ENCODE results near the gene BYSL.

- TF ChIP-seq, protein P1, sequence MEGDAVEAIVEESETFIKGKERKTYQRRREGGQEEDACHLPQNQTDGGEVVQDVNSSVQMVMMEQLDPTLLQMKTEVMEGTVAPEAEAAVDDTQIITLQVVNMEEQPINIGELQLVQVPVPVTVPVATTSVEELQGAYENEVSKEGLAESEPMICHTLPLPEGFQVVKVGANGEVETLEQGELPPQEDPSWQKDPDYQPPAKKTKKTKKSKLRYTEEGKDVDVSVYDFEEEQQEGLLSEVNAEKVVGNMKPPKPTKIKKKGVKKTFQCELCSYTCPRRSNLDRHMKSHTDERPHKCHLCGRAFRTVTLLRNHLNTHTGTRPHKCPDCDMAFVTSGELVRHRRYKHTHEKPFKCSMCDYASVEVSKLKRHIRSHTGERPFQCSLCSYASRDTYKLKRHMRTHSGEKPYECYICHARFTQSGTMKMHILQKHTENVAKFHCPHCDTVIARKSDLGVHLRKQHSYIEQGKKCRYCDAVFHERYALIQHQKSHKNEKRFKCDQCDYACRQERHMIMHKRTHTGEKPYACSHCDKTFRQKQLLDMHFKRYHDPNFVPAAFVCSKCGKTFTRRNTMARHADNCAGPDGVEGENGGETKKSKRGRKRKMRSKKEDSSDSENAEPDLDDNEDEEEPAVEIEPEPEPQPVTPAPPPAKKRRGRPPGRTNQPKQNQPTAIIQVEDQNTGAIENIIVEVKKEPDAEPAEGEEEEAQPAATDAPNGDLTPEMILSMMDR (IDR thresholded peaks at IDR 0.05) = no peak
- TF ChIP-seq FOXS1 (CRISPR knock-in tag; IDR thresholded peaks at IDR 0.05) (no peak), POLR2A (IDR thresholded peaks at IDR 0.05; ENCODE audit: low read length) (no peak)
Observed at GRCh38 chr6:41931792-41932191, 10.5 kb downstream of the BYSL start.
